HCT116 (cell line): ENCODE results near the gene USP2. TPM values are rescaled to one million over a fixed set of nuclear protein-coding genes. Genes with fewer than 3 reads are reported as not detected.

Experiments
- ATAC-seq: fragments of 200-7000 bp; cut with Tn5 transposase; 2 replicates; pipeline ENCODE4 v1.9.1; 2020; ENCODE audit warnings: mild to moderate bottlenecking, moderate library complexity
- BruUV-seq: library from RNA; stranded (reverse); fragments of 400-500 nt; replicated peaks from 2 replicates; lab custom pipeline; 2021; lab: Mats Ljungman, UMichigan
- CTCF ChIA-PET: fragments of 300-600 bp; sonication (Branson Sonifier 250); formaldehyde crosslinking; loops from one replicate; lab custom pipeline; 2021; ENCODE audit warnings: antibody characterized with exemption; lab: Charles Lee
- POLR2A ChIA-PET: fragments of 300-600, 350-600 bp; sonication (Branson Sonifier 250); formaldehyde crosslinking; loops from one replicate; lab custom pipeline; 2021; ENCODE audit warnings: antibody characterized with exemption; lab: Charles Lee
- RAD21 ChIA-PET, 2 experiments: fragments of 300-600 bp; sonication (Branson Sonifier 250); formaldehyde crosslinking; loops; one replicate each; lab custom pipeline; 2023; ENCODE audit warnings: low total read pairs in 2 of 2; ENCODE audit not compliant: uncharacterized antibody in 2 of 2, unreplicated experiment in 2 of 2, low non-redundant PET in 1 of 2; lab: Charles Lee
- DNase-seq: peaks from one replicate; pipeline ENCODE4 v3.0.0-alpha.2; 2010; ENCODE audit warnings: low read depth, low spot score
- H2AFZ ChIP-seq: fragments of 200-600 bp; shearing (Covaris generic), sonication (generic); 2 replicates; pipeline ENCODE4 v1.6.1; 2017; ENCODE audit warnings: low read depth, mixed run types, mixed read lengths, antibody characterized with exemption, low read length; ENCODE audit not compliant: poor library complexity, severe bottlenecking
- H3K27ac ChIP-seq: 2 replicates; pipeline ENCODE4 v1.5.1; 2012; ENCODE audit warnings: low read depth, low read length
- H3K27me3 ChIP-seq: fragments of 200-600 bp; sonication (generic); 2 replicates; pipeline ENCODE4 v1.6.1; 2016; ENCODE audit warnings: mixed run types, low read length, mixed read lengths; ENCODE audit not compliant: insufficient read depth
- H3K36me3 ChIP-seq, 2 experiments: fragments of 200-500 bp in 1 of 2; fragments of 200-600 bp in 1 of 2; sonication (Bioruptor generic) in 1 of 2; sonication (generic) in 1 of 2; 2 replicates each; pipeline versions ENCODE4 v1.5.1 to v1.6.1; 2014 to 2016; ENCODE audit warnings: low read length in 2 of 2, inconsistent platforms in 1 of 2, mixed read lengths in 1 of 2, mixed run types in 1 of 2; ENCODE audit not compliant: insufficient read depth in 2 of 2, control insufficient read depth in 1 of 2
- H3K4me1 ChIP-seq, 2 experiments: fragments of 200-600 bp in 1 of 2; sonication (generic) in 1 of 2; 2 replicates each; pipeline versions ENCODE4 v1.5.1 to v1.6.1; 2012 to 2017; ENCODE audit warnings: low read length in 2 of 2, inconsistent platforms in 1 of 2, mild to moderate bottlenecking in 1 of 2, mixed read lengths in 1 of 2, mixed run types in 1 of 2, moderate library complexity in 1 of 2; ENCODE audit not compliant: insufficient read depth in 2 of 2, control insufficient read depth in 1 of 2
- H3K4me2 ChIP-seq: fragments of 200-600 bp; sonication (generic); 2 replicates; pipeline ENCODE4 v1.6.1; 2017; ENCODE audit warnings: mixed run types, low read length, mixed read lengths
- H3K4me3 ChIP-seq, 2 experiments: fragments of 200-600 bp in 1 of 2; sonication (generic) in 1 of 2; replicated peaks in 1 of 2; 2 replicates each; pipeline ENCODE4 v1.5.1; 2011 to 2016; ENCODE audit warnings: low read length in 2 of 2, control low read depth in 1 of 2, low read depth in 1 of 2, mild to moderate bottlenecking in 1 of 2, mixed read lengths in 1 of 2, mixed run types in 1 of 2
- H3K79me2 ChIP-seq: fragments of 200-600 bp; sonication (generic); 2 replicates; pipeline ENCODE4 v1.6.1; 2017; ENCODE audit warnings: mild to moderate bottlenecking, mixed run types, low read length, moderate library complexity, mixed read lengths; ENCODE audit not compliant: insufficient read depth
- H3K9ac ChIP-seq: fragments of 200-600 bp; sonication (generic); 2 replicates; pipeline ENCODE4 v1.6.1; 2016; ENCODE audit warnings: low read length, mixed read lengths
- H3K9me2 ChIP-seq: fragments of 200-600 bp; sonication (generic), shearing (Covaris generic); 2 replicates; pipeline ENCODE4 v1.6.1; 2017; ENCODE audit warnings: mixed run types, mild to moderate bottlenecking, moderate library complexity; ENCODE audit not compliant: insufficient read depth
- H3K9me3 ChIP-seq, 2 experiments: fragments of 200-500 bp in 1 of 2; fragments of 200-600 bp in 1 of 2; sonication (Bioruptor generic) in 1 of 2; sonication (generic) in 1 of 2; 2 replicates each; pipeline ENCODE4 v1.6.1; 2014 to 2017; ENCODE audit warnings: low read length in 2 of 2, mixed read lengths in 2 of 2, inconsistent platforms in 1 of 2, low read depth in 1 of 2, mild to moderate bottlenecking in 1 of 2, mixed run types in 1 of 2, moderate library complexity in 1 of 2; ENCODE audit not compliant: control insufficient read depth in 1 of 2, insufficient read depth in 1 of 2
- H4K20me1 ChIP-seq: fragments of 200-600 bp; sonication (generic), shearing (Covaris generic); 2 replicates; pipeline ENCODE4 v1.6.1; 2017; ENCODE audit warnings: mixed run types, mild to moderate bottlenecking, moderate library complexity; ENCODE audit not compliant: insufficient read depth
- CBX3 ChIP-seq: IDR thresholded peaks from 2 replicates; pipeline ENCODE4 v1.6.1; 2012; ENCODE audit warnings: low read depth
- CEBPB ChIP-seq: IDR thresholded peaks from 2 replicates; pipeline ENCODE4 v1.6.1; 2012; ENCODE audit warnings: low read depth
- EZH2 ChIP-seq: fragments of 200-600 bp; sonication (generic); IDR thresholded peaks from 2 replicates; pipeline ENCODE4 v1.6.1; 2017; ENCODE audit warnings: antibody characterized with exemption, mixed run types
- EZH2phosphoT487 ChIP-seq: fragments of 200-600 bp; IDR thresholded peaks from 2 replicates; pipeline ENCODE4 v1.6.1; 2018; ENCODE audit warnings: antibody characterized with exemption, borderline replicate concordance
- FOSL1 ChIP-seq: IDR thresholded peaks from 2 replicates; pipeline ENCODE4 v1.6.1; 2012; ENCODE audit warnings: low read depth
- JUND ChIP-seq: IDR thresholded peaks from 2 replicates; pipeline ENCODE4 v1.6.1; 2012
- POLR2A ChIP-seq: IDR thresholded peaks from 2 replicates; pipeline ENCODE4 v1.7.0; 2011; ENCODE audit warnings: borderline replicate concordance; ENCODE audit not compliant: insufficient read depth, insufficient read length; ENCODE audit errors: extremely low read depth
- POLR2AphosphoS5 ChIP-seq: IDR thresholded peaks from 2 replicates; pipeline ENCODE4 v1.6.1; 2011; ENCODE audit warnings: mild to moderate bottlenecking, low read depth, low read length, moderate library complexity
- RAD21 ChIP-seq: IDR thresholded peaks from 2 replicates; pipeline ENCODE4 v1.6.1; 2012; ENCODE audit warnings: low read depth, mild to moderate bottlenecking
- SIN3A ChIP-seq: IDR thresholded peaks from 2 replicates; pipeline ENCODE4 v1.6.1; 2012; ENCODE audit warnings: low read depth
- SRF ChIP-seq: IDR thresholded peaks from 2 replicates; pipeline ENCODE4 v1.6.1; 2012; ENCODE audit warnings: low read depth
- TCF7L2 ChIP-seq: IDR thresholded peaks from 2 replicates; pipeline ENCODE4 v1.7.0; 2011; ENCODE audit warnings: borderline replicate concordance, inconsistent platforms; ENCODE audit not compliant: insufficient read depth, insufficient read length; ENCODE audit errors: extremely low read depth
- YY1 ChIP-seq: IDR thresholded peaks from 2 replicates; pipeline ENCODE4 v1.6.1; 2011; ENCODE audit warnings: low read length, low read depth, moderate library complexity, mild to moderate bottlenecking; ENCODE audit not compliant: insufficient replicate concordance; ENCODE audit errors: extremely low read depth
- intact Hi-C: fragments of 100-400 bp; cut with micrococcal nuclease; formaldehyde crosslinking; loops from 2 replicates; pipeline ENCODE4 v1.10.0; 2022
- total RNA-seq: library from RNA; stranded (reverse); gene quantifications from one replicate; pipeline ENCODE4 v1.2.1, GENCODE V29; 2021; ENCODE audit not compliant: unreplicated experiment
- TF ChIP-seq, protein P1 (sequence below): IDR thresholded peaks from 2 replicates; pipeline ENCODE4 v1.6.1; 2012
- TF ChIP-seq, protein P2 (sequence below): IDR thresholded peaks from 2 replicates; pipeline ENCODE4 v1.6.1; 2011; ENCODE audit warnings: mild to moderate bottlenecking, low read length, moderate library complexity; ENCODE audit not compliant: insufficient replicate concordance; ENCODE audit errors: extremely low read depth
- TF ChIP-seq, protein P3 (sequence below), 3 experiments: fragments of 200-600 bp in 1 of 3; sonication (generic) in 1 of 3; IDR thresholded peaks in 2 of 3; conservative IDR thresholded peaks in 1 of 3; 2 replicates each; pipeline ENCODE4 v1.5.1; 2012 to 2017; ENCODE audit warnings: low read depth in 2 of 3, low read length in 2 of 3, antibody characterized with exemption in 1 of 3, borderline replicate concordance in 1 of 3, control low read depth in 1 of 3, mild to moderate bottlenecking in 1 of 3, mixed read lengths in 1 of 3, mixed run types in 1 of 3, moderate library complexity in 1 of 3; ENCODE audit not compliant: insufficient read depth in 1 of 3

The USP2 gene
- total RNA-seq, 1 experiment from 2014 or later, result 5.0 TPM

DNA sequence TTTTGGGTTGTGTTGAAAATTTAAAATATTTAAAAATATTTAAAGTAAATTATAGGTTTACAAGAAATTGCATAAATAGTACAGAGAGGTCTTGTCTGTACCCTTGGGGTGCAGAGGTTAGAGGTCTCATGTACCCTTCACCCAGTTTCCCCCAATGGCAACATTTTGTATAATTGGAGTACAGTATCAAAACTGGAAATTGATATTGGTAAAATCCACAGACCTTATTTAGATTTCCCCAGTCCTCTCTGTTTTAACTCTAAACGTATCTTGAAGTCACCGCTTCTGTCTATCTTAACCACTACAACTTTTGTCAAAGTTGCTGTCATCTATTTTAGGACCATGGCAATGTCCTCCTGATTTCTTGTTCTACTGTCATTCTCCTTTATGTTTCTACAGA is 30.6 kb upstream of the USP2 start:
- Histone ChIP-seq H4K20me1 (no peaks in the 10 kb centered on the region), H3K27me3 (no peaks in the 10 kb centered on the region), H3K27ac (no peak overlapping the region), H3K36me3 (no peaks in the 10 kb centered on the region), H3K9ac (no peak overlapping the region), H3K4me2 (no peak overlapping the region), H3K9me2 (no peaks in the 10 kb centered on the region), H3K9me3 (no peaks in the 10 kb centered on the region), H3K4me1 (peaks cover under 1 to 5% of the 10 kb centered on the region in 2 experiments; a peak in 3 of 4 replicates), H3K4me3 (no peak overlapping the region), H2AFZ (no peak overlapping the region), H3K79me2 (no peaks in the 10 kb centered on the region)
- intact Hi-C loops, result no loop called here
- TF ChIP-seq SRF, result no peak
- TF ChIP-seq CBX3, result no peak
- TF ChIP-seq FOSL1, result no peak
- TF ChIP-seq EZH2, result no peak
- TF ChIP-seq JUND, result no peak
- no peak for TF ChIP-seq POLR2A
- TF ChIP-seq POLR2AphosphoS5, result no peak
- no peak for TF ChIP-seq RAD21
- TF ChIP-seq SIN3A, result no peak
- TF ChIP-seq, protein P1, sequence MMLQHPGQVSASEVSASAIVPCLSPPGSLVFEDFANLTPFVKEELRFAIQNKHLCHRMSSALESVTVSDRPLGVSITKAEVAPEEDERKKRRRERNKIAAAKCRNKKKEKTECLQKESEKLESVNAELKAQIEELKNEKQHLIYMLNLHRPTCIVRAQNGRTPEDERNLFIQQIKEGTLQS, result no peak
- no peak for TF ChIP-seq YY1
- TF ChIP-seq EZH2phosphoT487, result no peak
- TF ChIP-seq TCF7L2, result no peak
- TF ChIP-seq, protein P2, sequence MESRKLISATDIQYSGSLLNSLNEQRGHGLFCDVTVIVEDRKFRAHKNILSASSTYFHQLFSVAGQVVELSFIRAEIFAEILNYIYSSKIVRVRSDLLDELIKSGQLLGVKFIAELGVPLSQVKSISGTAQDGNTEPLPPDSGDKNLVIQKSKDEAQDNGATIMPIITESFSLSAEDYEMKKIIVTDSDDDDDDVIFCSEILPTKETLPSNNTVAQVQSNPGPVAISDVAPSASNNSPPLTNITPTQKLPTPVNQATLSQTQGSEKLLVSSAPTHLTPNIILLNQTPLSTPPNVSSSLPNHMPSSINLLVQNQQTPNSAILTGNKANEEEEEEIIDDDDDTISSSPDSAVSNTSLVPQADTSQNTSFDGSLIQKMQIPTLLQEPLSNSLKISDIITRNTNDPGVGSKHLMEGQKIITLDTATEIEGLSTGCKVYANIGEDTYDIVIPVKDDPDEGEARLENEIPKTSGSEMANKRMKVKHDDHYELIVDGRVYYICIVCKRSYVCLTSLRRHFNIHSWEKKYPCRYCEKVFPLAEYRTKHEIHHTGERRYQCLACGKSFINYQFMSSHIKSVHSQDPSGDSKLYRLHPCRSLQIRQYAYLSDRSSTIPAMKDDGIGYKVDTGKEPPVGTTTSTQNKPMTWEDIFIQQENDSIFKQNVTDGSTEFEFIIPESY, result no peak
- TF ChIP-seq, protein P3, sequence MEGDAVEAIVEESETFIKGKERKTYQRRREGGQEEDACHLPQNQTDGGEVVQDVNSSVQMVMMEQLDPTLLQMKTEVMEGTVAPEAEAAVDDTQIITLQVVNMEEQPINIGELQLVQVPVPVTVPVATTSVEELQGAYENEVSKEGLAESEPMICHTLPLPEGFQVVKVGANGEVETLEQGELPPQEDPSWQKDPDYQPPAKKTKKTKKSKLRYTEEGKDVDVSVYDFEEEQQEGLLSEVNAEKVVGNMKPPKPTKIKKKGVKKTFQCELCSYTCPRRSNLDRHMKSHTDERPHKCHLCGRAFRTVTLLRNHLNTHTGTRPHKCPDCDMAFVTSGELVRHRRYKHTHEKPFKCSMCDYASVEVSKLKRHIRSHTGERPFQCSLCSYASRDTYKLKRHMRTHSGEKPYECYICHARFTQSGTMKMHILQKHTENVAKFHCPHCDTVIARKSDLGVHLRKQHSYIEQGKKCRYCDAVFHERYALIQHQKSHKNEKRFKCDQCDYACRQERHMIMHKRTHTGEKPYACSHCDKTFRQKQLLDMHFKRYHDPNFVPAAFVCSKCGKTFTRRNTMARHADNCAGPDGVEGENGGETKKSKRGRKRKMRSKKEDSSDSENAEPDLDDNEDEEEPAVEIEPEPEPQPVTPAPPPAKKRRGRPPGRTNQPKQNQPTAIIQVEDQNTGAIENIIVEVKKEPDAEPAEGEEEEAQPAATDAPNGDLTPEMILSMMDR (IDR thresholded peaks at IDR 0.05 in 2 of 3, conservative IDR thresholded peaks at IDR 0.05 in 1 of 3; ENCODE audit: borderline replicate concordance in 1 of 3, insufficient read depth in 1 of 3, low read depth in 2 of 3, low read length in 2 of 3), result no peak
- no peak for TF ChIP-seq CEBPB
- ATAC-seq (no peak), DNase-seq (no peak)
- ChIA-PET CTCF (no interaction called here), RAD21 (no interaction called here), POLR2A (no interaction called here)
- no TSS peak for BruUV-seq
